Measurements from ENCODE around the gene SLC5A4.
"Not testable (repeated sequence)": the region's sequence is repeated elsewhere in the genome, so short reads cannot be mapped to it uniquely, and the experiment has no call there.

The SLC5A4 gene

DNA sequence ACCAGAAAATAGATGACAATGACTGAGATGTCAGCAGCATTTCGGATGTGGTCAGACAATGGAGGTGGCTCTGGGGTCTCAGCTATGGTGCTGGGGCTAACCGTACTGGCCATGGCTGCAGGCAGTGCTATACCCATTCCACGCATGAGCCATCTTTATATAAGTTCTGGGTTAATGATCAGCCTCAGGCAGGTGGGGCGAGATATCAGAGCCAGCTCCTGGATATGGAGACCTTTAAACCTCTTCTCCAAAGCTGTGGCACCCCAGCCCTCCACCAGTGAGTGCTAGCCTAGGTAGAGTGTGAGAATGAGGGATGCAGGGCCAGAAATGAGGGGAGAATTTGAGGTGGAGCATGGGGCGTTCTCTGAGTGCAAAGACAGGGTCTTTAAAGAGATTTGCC is at the start of gene SLC5A4:
TSS of gene SLC5A4 (minus strand) at position 131 of the 400 bp plus-strand sequence. CDS start at position 113, 18 bp downstream.
- DNase-seq: no peak

DNA sequence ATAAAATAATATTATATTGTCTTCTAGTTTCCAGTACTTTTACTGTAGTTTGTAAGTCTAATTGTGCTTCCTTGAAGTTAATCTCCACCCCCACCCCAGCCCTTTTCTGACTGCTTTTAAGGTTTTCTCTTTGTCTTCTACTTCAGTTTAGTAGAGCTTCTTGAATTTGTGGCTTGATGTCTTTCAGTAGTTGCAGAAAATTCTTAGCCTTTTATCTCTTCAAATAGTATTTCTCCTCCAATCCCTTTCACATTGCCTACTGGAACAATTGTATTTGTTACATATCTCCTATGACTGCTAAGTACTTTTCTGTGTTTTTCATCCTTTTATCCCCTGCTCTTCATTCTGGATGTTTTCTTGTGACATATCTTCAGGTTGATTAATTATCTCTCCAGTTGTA is 38.8 kb upstream of the SLC5A4 start:
- DNase-seq: not testable (repeated sequence)

DNA sequence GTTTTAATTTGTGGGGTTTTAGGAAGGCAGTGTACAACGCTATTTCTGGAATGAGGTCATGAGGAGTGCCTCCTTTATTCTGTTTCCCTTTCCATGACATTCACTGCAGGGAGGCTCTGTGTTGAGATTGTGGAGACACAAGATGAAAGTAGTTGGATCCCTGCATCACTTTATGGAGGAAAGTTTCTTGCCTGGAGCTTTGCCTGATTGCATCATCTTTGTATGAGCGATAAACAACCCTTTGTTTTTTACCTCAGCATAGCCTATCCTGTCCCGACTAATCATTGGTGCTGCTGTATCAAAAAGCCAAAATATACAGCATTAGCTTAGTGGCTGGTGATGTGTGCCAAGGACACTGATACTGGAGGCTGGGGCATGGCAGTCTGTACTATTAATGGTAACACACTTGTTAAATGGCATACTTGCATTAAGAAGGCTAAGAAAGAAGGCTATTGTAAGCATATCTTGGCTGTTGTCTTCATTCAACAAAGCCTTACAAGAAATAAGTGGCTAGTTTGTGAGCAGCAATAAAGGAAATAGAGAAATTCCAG is 31.2 kb upstream of the SLC5A4 start:
- DNase-seq: no peak

DNA sequence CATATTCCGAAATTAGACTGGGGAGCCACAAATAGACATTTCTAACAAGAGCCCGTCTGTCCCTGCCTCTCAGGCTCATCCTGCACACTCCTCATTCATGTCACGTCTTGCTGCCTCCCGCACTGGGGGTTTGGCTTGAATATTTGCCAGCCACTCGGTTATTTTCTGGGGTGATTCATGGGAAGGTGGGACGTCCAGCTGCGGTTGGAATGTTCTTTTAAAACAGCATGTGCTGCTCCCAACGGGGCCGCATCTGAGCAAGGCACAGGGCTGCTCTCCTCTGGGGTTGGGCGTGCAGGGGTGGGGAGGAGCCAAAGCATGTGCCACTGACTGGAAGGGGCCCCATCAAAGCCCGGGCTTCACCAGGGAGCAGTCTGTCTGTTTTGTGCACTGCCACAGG is 25.9 kb upstream of the SLC5A4 start:
- peak in 1 of 2 donors; percentile 22 for DNase-seq

DNA sequence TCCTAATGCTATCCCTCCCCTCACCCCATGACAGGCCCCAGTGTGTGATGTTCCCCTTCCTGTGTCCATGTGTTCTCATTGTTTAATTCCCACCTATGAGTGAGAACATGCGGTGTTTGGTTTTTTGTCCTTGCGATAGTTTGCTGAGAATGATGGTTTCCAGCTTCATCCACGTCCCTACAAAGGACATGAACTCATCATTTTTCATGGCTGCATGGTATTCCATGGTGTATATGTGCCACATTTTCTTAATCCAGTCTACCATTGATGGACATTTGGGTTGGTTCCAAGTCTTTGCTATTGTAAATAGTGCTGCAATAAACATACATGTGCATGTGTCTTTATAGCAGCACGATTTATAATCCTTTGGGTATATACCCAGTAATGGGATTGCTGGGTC is 20.2 kb upstream of the SLC5A4 start:
- not testable (repeated sequence) for DNase-seq

DNA sequence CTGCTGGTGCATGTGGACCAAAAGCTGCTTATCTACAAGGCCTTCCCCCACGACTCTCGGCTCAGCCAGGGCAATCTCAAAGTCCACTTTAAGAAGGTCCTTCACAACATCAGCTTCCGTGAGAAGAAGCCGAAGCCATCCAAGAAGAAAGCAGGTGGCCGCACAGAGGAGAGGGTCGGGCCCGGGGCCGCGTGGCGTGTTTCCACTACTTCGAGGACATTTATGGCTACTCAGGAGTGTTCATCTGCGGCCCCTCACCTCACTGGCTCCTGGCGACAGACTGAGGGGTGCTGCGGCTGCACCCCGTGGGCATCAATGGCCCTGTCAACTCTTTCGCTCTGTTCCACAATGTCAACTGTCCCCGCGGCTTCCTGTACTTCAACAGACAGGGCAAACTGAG is 16.2 kb upstream of the SLC5A4 start:
- no peak for DNase-seq

DNA sequence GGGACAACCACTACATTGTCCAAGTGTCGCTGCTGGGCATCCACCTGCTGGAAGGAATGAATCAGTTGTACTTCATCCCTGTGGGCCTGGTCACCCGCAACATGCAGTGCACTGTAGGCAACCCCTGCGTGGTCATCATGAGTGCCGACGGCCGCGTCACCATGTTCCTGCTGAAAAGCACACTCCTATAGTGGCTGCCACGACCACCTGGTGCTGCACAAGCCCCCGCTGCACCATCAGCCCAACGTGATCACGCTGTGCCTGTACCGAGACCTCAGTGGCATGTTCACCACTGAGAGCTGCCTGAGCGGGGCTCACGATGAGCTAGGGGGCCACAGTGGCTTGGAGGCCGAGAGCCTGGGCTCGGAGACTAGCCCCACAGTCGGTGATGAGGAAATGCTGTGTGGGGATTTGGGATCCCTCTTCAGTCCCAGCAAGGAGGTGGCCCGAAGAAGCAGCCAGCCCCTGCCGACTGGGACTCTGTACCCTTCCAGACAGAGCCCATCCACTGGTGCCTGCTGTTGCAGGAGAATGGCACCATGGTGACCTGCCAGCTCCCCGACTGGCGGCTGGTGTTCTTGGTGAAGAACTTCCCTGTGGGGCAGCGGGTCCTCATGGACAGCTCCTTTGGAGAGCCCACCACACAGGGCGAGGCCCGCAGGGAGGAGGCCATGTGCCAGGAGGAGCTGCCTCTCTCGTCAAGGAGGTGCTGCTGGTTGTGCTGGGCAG is 15.7 kb upstream of the SLC5A4 start:
- no peak for DNase-seq

DNA sequence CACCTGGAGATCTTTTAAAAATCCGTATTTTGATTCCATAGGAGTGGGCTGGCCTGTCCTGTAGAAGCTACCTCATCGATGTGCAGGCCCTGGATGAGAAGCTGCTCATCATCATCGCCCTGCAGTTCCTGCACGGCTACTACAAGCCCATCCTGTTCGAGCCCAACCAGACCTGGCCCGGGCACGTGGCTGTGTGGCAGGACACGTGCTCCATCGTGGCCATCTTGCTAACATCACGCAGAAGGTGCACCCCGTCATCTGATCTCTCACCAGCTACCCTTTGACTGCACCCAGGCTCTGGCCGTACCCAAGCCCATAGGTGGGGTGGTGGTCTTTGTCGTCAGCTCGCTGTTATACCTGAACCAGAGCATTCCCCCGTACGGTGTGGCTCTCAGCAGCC is 14.2 kb upstream of the SLC5A4 start:
- no peak for DNase-seq

DNA sequence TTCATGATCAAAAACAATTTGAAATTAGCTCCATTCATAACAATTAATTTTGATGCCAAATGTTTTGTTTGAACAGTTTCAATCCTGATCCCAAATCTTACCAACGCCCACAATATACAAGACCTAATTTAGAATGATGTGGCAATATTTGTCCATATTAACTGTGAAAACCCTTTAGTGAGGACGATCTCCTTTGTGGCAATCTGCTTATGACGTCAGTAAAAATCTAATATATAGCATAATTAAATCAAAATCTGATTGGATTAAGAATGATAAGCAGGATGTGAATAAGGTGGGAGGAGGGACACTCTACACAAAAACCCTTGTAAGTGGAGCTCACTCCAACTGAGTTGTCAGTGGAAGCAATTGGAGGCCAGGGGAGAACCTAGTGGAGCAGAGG is 11.9 kb upstream of the SLC5A4 start:
- no peak for DNase-seq

DNA sequence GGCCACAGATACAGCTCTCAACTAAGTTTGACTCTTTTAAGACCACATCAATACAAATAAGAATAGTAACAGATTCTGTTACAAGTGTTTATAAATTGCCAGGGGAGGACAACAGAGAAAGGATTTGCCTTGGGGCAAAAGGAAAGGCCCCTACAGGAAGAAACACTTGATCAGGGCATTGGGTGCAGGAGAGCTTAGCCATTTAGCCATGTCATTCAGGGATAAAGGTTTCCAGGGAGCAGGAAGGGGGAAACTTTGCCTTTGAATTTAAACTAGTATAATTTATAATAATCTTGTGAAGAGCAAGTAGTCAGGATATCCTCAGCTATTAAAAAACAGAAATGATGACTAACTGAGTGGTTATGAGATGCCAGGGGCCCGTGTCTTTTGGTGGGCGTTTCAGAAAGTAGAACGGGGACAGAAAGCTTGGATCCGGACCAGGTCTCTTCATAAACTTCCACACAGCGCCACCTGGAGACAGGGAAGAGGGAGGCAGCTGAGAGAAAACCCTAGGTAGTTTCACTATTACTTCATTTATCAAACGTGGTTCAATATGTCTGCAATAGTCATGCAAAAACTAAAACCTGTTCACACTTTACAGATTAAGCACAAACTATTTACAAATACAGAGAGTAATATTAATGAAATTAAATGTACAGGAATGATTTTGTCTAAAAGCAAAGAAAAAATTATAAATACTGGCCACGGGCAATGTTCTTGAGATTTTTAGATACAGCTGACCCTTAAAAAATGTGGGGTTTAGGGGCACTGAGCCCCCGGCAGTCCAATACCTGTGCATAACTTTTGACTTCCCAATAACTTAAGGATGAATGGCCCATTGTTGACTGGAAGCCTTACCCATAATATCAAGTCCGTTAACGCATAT is 11.0 kb upstream of the SLC5A4 start:
- peak; percentile 39 to 68 for DNase-seq

DNA sequence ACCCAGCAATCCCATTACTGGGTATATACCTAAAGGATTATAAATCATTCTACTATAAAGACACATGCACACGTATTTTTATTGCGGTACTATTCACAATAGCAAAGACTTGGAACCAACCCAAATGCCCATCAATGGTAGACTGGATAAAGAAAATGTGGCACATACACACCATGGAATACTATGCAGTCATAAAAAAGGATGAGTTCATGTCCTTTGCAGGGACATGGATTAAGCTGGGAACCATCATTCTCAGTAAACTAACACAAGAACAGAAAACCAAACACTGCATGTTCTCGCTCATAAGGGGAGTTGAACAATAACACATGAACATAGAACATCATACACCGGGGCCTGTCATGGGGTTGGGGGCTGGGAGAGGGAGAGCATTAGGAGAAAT is 8.5 kb upstream of the SLC5A4 start:
- not testable (repeated sequence) for DNase-seq

DNA sequence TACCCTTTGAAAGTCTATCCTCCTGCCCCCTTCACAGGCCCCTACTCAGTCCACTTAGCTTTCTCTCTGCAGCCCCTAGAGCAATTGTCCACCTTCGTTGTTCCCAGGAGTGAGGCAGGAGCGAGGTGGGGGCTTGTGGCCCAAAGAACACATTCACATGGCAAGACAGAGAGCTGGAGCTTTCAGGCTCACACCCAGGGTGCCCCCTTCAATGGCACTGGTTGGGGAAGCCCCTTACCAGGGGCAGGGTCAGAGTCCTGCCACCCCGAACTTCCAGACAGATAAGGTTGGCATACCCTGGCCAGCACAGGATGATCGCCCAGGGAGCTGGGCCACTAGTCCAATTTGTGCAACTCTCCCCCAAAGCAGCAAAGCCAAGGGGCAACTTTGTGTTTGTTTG is 6.2 kb upstream of the SLC5A4 start:
- DNase-seq: no peak

DNA sequence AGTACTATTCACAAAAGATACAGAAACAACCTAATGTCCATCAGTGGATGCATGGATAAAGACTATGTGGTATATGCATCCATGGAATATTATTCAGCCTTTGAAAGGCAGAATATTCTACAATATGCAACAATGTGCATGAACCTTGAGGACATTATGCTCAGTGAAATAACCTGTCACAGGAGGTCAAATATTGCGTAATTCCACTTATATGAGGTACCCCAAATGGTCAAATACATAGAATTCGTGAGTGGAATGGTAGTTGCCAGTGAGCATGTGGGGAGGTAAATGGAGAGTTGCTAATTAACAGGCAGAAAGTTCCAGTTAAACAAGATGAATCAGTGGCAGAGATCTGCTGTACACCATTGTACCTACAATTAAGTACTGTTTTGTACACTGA is 3.6 kb upstream of the SLC5A4 start:
- DNase-seq: no peak

DNA sequence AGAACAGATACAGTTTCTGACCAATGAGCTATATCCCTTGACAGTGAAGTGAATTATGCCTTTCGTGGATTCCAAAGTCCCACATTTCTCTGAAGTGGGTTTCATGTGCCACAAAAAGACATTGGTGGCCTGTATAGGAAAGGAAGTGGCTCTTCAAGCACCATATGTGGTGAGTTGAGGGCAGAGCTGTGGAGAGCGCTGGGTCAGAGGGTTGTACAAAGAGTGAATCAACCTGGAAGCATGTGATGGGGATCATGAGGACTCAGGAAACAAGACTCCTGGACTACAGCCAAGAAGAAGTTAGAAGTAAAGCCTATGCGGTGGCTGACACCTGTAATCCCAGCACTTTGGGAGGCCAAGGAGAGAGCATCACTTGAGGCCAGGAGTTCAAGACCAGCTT is 579 bp upstream of the SLC5A4 start:
- DNase-seq: no peak

DNA sequence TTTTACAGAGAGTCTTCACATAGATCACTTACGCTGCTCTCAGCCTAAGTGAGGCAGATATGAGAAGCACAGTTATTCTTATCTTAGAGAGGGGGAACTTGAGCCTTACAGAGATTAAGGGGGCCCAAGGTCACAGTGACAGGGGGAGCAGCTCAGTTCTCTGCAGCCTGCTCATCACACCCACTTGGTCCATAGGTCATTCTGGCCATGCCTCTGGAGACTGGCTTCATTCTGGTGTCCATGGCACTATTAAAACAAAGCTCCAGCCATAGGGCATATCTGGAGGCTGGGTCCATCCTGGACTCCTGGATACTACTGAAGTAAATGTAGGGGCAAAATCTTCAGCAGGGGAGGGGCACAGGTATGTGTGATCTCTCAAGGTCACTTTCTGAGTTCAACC is 5.9 kb downstream of the SLC5A4 start:
- no peak for DNase-seq

DNA sequence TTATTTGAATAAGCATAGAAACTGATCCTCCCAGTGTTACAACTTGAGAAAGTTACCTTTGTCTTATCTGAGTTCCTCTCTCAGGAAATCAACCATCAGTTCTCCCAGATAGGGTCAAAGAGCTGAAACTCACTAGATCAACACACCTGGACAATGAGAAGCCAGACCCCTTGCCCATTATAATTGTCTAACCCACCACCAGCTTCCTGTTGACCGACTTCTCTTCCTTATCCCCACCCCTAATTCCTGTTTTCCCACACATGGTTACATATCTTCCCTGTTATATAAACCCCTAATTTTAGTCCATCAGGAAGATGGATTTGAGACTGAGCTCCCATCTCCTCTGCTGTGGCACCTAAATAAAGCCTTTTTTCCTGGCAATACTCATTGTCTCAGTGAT is 6.9 kb downstream of the SLC5A4 start:
- DNase-seq: no peak

DNA sequence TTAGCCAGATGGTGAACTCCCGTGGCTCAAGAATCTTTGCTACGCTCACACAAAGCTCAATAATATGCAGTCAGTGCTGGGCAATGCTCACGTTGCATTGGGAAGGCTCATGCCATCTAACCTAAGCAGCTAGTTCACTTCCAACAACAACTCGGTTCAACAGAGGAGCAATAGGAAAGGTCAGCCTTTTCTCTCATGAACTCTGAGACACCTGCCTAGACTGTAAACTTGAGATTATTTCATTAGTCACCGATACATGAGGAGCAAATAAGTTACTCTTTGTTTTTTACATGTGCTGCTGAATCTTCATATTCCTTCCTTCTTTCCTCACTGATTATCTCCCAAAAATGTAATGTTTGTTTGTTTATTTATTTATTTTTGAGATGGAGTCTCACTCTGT is 9.0 kb downstream of the SLC5A4 start:
- no peak for DNase-seq

DNA sequence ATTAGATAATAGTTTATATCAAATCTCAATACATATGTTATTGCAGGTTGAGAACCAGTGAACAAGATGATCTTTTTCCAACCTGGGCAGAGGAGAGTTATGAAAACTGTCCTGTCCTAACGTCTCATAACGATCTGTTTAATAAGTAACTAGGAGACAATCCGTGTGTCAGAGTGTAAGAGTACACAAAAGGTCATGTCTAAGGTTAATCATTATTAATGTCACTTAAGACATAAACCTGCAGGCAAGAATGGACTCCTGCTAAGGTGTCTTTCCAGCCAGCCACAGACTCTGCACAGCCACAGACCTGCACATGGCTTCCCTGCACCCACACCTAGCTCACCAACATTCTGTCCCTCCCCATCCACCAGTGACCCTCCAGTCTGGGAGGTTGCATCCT is 10.1 kb downstream of the SLC5A4 start:
- no peak for DNase-seq

DNA sequence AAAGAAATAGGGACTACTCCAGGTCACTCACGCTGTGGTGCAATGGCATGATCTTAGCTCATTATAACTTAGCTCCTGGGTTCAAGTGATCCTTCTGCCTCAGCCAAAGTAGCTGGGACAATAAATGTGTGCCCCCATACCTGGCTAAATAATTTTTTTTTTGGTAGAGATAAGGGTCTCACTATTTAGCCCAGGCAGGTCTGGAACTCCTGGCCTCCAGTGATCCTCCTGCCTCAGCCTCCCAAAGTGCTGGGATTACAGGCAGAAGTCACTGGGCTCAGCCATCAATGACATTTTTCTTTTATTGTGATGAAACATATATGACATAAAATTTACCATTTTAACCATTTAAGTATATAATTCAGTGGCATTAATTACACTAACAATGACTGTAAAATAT is 10.6 kb downstream of the SLC5A4 start:
- DNase-seq: no peak

DNA sequence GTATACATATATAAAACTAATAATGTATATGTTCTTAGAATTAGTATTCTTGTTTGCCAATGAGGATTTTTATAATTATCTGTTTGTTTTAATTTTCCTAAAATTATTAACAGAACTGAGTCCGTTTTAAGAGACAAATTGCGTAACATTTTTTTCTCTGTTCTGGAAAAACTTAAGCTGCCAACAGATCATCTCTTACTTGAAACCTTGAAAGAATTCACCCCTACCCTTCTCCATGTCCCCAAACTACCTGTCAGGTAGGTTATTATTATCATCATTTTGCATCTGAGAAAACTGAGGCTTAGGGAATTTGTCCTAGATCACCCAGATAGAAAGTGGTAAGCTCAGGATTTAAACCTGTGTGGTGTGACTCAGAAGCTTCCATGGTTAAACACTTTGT is 14.7 kb downstream of the SLC5A4 start:
- no peak for DNase-seq

DNA sequence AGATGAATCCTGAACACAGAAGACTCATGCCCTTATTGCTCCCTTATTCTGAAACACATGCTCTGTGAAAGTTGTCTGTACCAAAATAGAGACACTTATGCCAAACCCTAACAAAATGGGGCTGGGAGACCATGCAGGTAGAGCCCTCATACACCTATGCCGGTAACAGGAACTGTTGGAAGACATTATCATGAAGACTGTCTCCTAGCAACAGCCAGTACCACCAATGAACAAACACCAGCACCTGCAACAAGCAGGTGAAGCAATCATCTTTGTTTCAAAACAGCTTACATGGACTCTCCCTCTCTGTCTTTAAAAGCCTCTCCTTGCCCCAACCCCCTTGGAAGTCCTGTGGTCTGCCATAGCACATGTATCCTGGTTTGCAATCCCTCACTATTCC is 17.2 kb downstream of the SLC5A4 start:
- DNase-seq: no peak

DNA sequence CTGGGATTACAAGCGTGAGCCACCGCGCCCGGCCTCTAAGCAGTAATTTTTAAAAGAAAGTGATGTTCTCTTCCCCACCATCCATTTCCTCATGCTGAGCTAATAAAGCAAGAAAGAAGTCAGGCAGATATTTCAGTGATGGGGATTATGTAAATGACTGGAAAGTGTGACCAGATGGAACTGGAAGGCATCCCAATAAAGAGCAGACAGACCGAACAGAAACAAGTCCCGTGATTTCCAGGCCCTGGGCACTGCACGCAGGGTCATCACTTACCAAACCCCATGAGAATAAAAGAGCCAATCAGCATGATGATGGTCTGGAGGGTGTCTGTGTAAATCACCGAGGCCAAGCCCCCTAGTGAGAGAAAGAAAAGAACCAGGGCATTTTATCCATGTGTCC is 18.2 kb downstream of the SLC5A4 start:
- no peak for DNase-seq

DNA sequence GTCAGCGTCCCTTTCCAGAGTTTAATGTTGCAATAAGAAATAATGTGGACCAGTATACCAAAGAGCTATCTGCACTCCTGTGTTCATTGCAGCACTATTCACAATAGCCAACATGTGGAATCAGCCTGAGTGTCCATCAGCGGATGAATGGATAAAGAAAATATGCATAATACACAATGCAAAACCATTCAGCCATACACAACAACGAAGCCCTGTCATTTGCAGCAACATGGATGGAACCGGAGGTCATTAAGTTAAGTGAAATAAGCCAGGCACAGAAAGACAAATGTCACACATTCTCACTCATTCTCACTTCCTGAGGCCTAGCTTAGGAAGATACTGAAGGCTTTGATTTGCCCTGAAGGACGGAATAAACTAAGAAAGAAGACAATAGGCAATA is 22.1 kb downstream of the SLC5A4 start:
- no peak for DNase-seq

Measured in hippocampal formation (tissue), 2 donors.